ENCODE data around the gene YIPF1.

DNA sequence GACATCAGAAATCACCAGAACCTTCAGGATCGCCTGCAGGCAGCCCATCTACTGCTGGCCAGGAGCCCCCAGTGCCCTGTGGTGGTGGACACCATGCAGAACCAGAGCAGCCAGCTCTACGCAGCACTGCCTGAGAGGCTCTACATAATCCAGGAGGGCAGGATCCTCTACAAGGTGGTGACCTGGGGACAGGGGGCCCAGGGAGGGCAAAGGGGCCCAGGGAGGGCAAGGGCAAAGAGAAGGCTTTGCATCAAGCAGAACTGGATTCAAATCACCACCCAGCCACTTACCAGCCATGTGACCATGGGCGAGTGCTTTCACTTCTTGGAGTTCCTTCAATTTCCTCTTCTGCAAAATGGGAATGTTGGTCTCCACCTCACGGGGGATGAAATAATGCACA is 16.5 kb upstream of the YIPF1 start:
- TF ChIP-seq, protein P1, sequence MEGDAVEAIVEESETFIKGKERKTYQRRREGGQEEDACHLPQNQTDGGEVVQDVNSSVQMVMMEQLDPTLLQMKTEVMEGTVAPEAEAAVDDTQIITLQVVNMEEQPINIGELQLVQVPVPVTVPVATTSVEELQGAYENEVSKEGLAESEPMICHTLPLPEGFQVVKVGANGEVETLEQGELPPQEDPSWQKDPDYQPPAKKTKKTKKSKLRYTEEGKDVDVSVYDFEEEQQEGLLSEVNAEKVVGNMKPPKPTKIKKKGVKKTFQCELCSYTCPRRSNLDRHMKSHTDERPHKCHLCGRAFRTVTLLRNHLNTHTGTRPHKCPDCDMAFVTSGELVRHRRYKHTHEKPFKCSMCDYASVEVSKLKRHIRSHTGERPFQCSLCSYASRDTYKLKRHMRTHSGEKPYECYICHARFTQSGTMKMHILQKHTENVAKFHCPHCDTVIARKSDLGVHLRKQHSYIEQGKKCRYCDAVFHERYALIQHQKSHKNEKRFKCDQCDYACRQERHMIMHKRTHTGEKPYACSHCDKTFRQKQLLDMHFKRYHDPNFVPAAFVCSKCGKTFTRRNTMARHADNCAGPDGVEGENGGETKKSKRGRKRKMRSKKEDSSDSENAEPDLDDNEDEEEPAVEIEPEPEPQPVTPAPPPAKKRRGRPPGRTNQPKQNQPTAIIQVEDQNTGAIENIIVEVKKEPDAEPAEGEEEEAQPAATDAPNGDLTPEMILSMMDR (IDR thresholded peaks at IDR 0.05), result no peak
- no peak for TF ChIP-seq POLR2A (IDR thresholded peaks at IDR 0.05)
